H9 (cell line): ENCODE data around the gene SSBP3. TPM values are rescaled to one million over a fixed set of nuclear protein-coding genes. Genes with fewer than 3 reads are reported as not detected.

Experiments used
- DNase-seq: peaks from one replicate; pipeline ENCODE4 v3.0.0-alpha.2; 2017
- H2AFZ ChIP-seq: one replicate; pipeline ENCODE4 v1.6.1; 2013; ENCODE audit warnings: mild to moderate bottlenecking, low read length, control low read depth, moderate library complexity
- H2AK5ac ChIP-seq: 2 replicates; pipeline ENCODE4 v1.6.1; 2013; ENCODE audit warnings: low read length, control low read depth, mixed read lengths; ENCODE audit not compliant: insufficient read length
- H2BK120ac ChIP-seq: one replicate; pipeline ENCODE4 v1.6.1; 2013; ENCODE audit warnings: low read depth, mild to moderate bottlenecking, low read length, control low read depth, inconsistent platforms; ENCODE audit not compliant: poor library complexity, severe bottlenecking
- H2BK12ac ChIP-seq: 2 replicates; pipeline ENCODE4 v1.6.1; 2013; ENCODE audit warnings: low read length, control low read depth, mixed read lengths, low read depth; ENCODE audit not compliant: insufficient read length
- H2BK15ac ChIP-seq: 2 replicates; pipeline ENCODE4 v1.6.1; 2013; ENCODE audit warnings: low read depth, low read length, control low read depth
- H2BK20ac ChIP-seq: one replicate; pipeline ENCODE4 v1.6.1; 2013; ENCODE audit warnings: low read depth, mild to moderate bottlenecking, low read length, control low read depth, inconsistent platforms; ENCODE audit not compliant: poor library complexity, severe bottlenecking
- H2BK5ac ChIP-seq: 2 replicates; pipeline ENCODE4 v1.6.1; 2013; ENCODE audit warnings: low read length, control low read depth, mixed read lengths; ENCODE audit not compliant: insufficient read length
- H3K14ac ChIP-seq: 2 replicates; pipeline ENCODE4 v1.6.1; 2013; ENCODE audit warnings: low read length, control low read depth; ENCODE audit not compliant: insufficient read depth
- H3K18ac ChIP-seq: 2 replicates; pipeline ENCODE4 v1.6.1; 2013; ENCODE audit warnings: low read depth, mild to moderate bottlenecking, mixed read lengths, low read length, control low read depth; ENCODE audit not compliant: insufficient read length
- H3K23ac ChIP-seq: 2 replicates; pipeline ENCODE4 v1.6.1; 2013; ENCODE audit warnings: low read length, control low read depth, mixed read lengths, low read depth; ENCODE audit not compliant: insufficient read length
- H3K23me2 ChIP-seq: 2 replicates; pipeline ENCODE4 v1.6.1; 2013; ENCODE audit warnings: low read depth, mild to moderate bottlenecking, mixed read lengths, low read length, control low read depth; ENCODE audit not compliant: insufficient read length, poor library complexity, severe bottlenecking
- H3K27ac ChIP-seq: 2 replicates; pipeline ENCODE4 v1.5.1; 2013; ENCODE audit warnings: low read length, control low read depth, mixed read lengths, low read depth; ENCODE audit not compliant: insufficient read length
- H3K27me3 ChIP-seq: 2 replicates; pipeline ENCODE4 v1.6.1; 2013; ENCODE audit warnings: low read length, control low read depth, inconsistent platforms; ENCODE audit not compliant: insufficient read depth
- H3K4ac ChIP-seq: 2 replicates; pipeline ENCODE4 v1.6.1; 2013; ENCODE audit warnings: low read depth, mild to moderate bottlenecking, control low read depth, inconsistent platforms, low read length, moderate library complexity
- H3K4me1 ChIP-seq: 2 replicates; pipeline ENCODE4 v1.6.1; 2013; ENCODE audit warnings: low read length, control low read depth, inconsistent platforms; ENCODE audit not compliant: insufficient read depth
- H3K4me2 ChIP-seq: 2 replicates; pipeline ENCODE4 v1.6.1; 2013; ENCODE audit warnings: low read length, control low read depth, mixed read lengths; ENCODE audit not compliant: insufficient read length, insufficient read depth
- H3K56ac ChIP-seq: 2 replicates; pipeline ENCODE4 v1.6.1; 2013; ENCODE audit warnings: low read depth, mild to moderate bottlenecking, mixed read lengths, low read length, control low read depth; ENCODE audit not compliant: insufficient read length
- H3K79me1 ChIP-seq: 2 replicates; pipeline ENCODE4 v1.6.1; 2013; ENCODE audit warnings: low read depth, mild to moderate bottlenecking, moderate library complexity, low read length, control low read depth, inconsistent platforms; ENCODE audit not compliant: insufficient read depth, poor library complexity, severe bottlenecking
- H3K79me2 ChIP-seq: 2 replicates; pipeline ENCODE4 v1.6.1; 2013; ENCODE audit warnings: low read length, control low read depth, inconsistent platforms; ENCODE audit not compliant: insufficient read depth
- H3K9ac ChIP-seq: 2 replicates; pipeline ENCODE4 v1.6.1; 2013; ENCODE audit warnings: low read length, control low read depth, mixed read lengths; ENCODE audit not compliant: insufficient read length; ENCODE audit errors: extremely low read depth
- H3K9me3 ChIP-seq: one replicate; pipeline ENCODE4 v1.6.1; 2013; ENCODE audit warnings: low read depth, low read length, inconsistent platforms; ENCODE audit not compliant: control insufficient read depth
- H3T11ph ChIP-seq: one replicate; pipeline ENCODE4 v1.6.1; 2013; ENCODE audit warnings: mild to moderate bottlenecking, low read length, control low read depth, inconsistent platforms
- H4K20me1 ChIP-seq: one replicate; pipeline ENCODE4 v1.6.1; 2013; ENCODE audit not compliant: control insufficient read depth, insufficient read length, insufficient read depth
- H4K5ac ChIP-seq: 2 replicates; pipeline ENCODE4 v1.6.1; 2013; ENCODE audit warnings: low read depth, mild to moderate bottlenecking, mixed read lengths, low read length, control low read depth; ENCODE audit not compliant: insufficient read length
- H4K8ac ChIP-seq: replicated peaks from 2 replicates; pipeline ENCODE4 v1.6.1; 2013; ENCODE audit warnings: low read length, control low read depth, mixed read lengths, low read depth; ENCODE audit not compliant: insufficient read length
- H4K91ac ChIP-seq: 2 replicates; pipeline ENCODE4 v1.6.1; 2013; ENCODE audit warnings: low read depth, mild to moderate bottlenecking, moderate library complexity, mixed read lengths, low read length, control low read depth; ENCODE audit not compliant: insufficient read length
- H3K27ac Mint-ChIP-seq, 3 experiments: 2 replicates in 2 of 3; 3 replicates in 1 of 3; pipeline ENCODE4 v1.8.0; 2020 to 2021; ENCODE audit warnings: mixed read lengths in 3 of 3, mild to moderate bottlenecking in 1 of 3, moderate library complexity in 1 of 3
- H3K27me3 Mint-ChIP-seq: 2 replicates; pipeline ENCODE4 v1.8.0; 2021; ENCODE audit warnings: low read depth, mild to moderate bottlenecking, moderate library complexity, mixed read lengths
- H3K36me3 Mint-ChIP-seq, 3 experiments: 2 replicates in 2 of 3; 3 replicates in 1 of 3; pipeline ENCODE4 v1.8.0; 2020 to 2021; ENCODE audit warnings: low read depth in 3 of 3, mixed read lengths in 3 of 3; ENCODE audit not compliant: insufficient read depth in 1 of 3
- H3K4me1 Mint-ChIP-seq, 2 experiments: 2 replicates each; pipeline ENCODE4 v1.8.0; 2020; ENCODE audit warnings: mixed read lengths in 2 of 2
- H3K4me3 Mint-ChIP-seq, 2 experiments: 2 replicates in 1 of 2; 3 replicates in 1 of 2; pipeline ENCODE4 v1.8.0; 2020 to 2021; ENCODE audit warnings: mild to moderate bottlenecking in 2 of 2, mixed read lengths in 2 of 2, moderate library complexity in 1 of 2
- H3K9me3 Mint-ChIP-seq, 2 experiments: 2 replicates in 1 of 2; 3 replicates in 1 of 2; pipeline ENCODE4 v1.8.0; 2020; ENCODE audit warnings: mild to moderate bottlenecking in 2 of 2, mixed read lengths in 2 of 2, moderate library complexity in 1 of 2
- CTCF ChIP-seq: fragments of 200-600 bp; sonication (generic); conservative IDR thresholded peaks from 3 replicates; pipeline ENCODE4 v1.8.0; 2021; ENCODE audit warnings: antibody characterized with exemption, mild to moderate bottlenecking
- WGBS: extraction: QIAGEN DNeasy Blood & Tissue Kit; methylation state at CpG from one replicate; pipeline ENCODE4 v1.1.7; 2013; ENCODE audit warnings: missing lambda C conversion rate, low lambda C conversion rate, mixed read lengths; ENCODE audit not compliant: insufficient read length; ENCODE audit errors: extremely low coverage; 5-methylcytosine and 5-hydroxymethylcytosine counted together
- total RNA-seq: library from RNA; stranded (reverse); gene quantifications from 2 replicates; pipeline ENCODE4 v1.2.1, GENCODE V29; 2021

The SSBP3 gene
- total RNA-seq, 1 experiment from 2014 or later, result 126 TPM

DNA sequence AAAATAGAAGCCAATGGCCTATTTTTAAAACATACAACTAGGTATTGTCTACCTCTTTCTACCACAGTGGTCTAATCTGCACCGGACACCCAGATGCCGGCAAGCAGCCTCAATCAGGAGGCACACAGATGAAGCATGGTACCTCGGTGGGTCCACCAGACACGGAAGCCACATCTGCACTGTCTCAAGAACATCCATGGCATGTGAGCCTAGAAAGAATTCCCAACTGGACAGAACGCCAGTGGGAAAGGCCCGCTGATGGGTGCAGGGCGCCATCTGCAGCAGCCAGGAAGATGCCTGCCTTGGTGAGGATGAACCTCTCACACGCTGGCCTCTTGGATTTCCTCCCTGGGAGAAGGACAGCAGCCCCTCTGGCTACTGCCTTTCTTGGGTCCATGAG, 126.7 kb downstream of the SSBP3 start:
- Histone ChIP-seq H4K5ac (no peak overlapping the region), H3K4me2 (no peak overlapping the region), H2BK15ac (no peak overlapping the region), H3K23ac (no peak overlapping the region), H3K23me2 (no peaks in the 10 kb centered on the region), H3K79me2 (no peaks in the 10 kb centered on the region; the same call in 1 of the 2 replicates), H2BK120ac (no peak overlapping the region), H2BK20ac (no peak overlapping the region), H3K14ac (no peak overlapping the region), H2AK5ac (no peak overlapping the region), H3K9me3 (no peaks in the 10 kb centered on the region), H4K8ac (no peak overlapping the region), H2BK5ac (no peak overlapping the region), H4K91ac (no peak overlapping the region), H2AFZ (no peak overlapping the region), H3T11ph (no peak overlapping the region), H2BK12ac (no peak overlapping the region), H3K27me3 (no peaks in the 10 kb centered on the region), H3K56ac (no peak overlapping the region), H3K9ac (no peak overlapping the region), H3K4me1 (peaks cover 2% of the 10 kb centered on the region; the same call in 1 of the 2 replicates), H3K4ac (no peak overlapping the region), H3K79me1 (no peaks in the 10 kb centered on the region), H4K20me1 (no peaks in the 10 kb centered on the region), H3K27ac (no peak overlapping the region), H3K18ac (no peak overlapping the region)
- TF ChIP-seq CTCF, result no peak
- Mint-ChIP-seq H3K9me3 (no peaks in the 10 kb centered on the region; a peak in 1 of 5 replicates), H3K4me1 (peaks cover 33 to 34% of the 10 kb centered on the region in 2 experiments), H3K27ac (peak overlapping the region in 1 of 3 experiments; percentile 49; a peak in 1 of 7 replicates), H3K4me3 (no peak overlapping the region), H3K36me3 (peaks cover 16 to 27% (median 20%) of the 10 kb centered on the region in 3 experiments), H3K27me3 (no peaks in the 10 kb centered on the region; the same call in 1 of the 2 replicates)
- DNase-seq, result no peak
- WGBS, result no CpG with 5 or more reads among the region's 8 CpGs
